Activated B cell treated with CpG ODN at 0.5 μM for 24 hours (primary cell): Measurements from ENCODE around the gene RGPD3. TPM values are rescaled to one million over a fixed set of nuclear protein-coding genes. Genes with fewer than 3 reads are reported as not detected.
"Not testable (repeated sequence)": the region's sequence is repeated elsewhere in the genome, so short reads cannot be mapped to it uniquely, and the experiment has no call there.

Experiments used
- ATAC-seq: fragments of 200-7000 bp; cut with Tn5 transposase; one replicate; pipeline ENCODE4 v1.10.0; 2021; ENCODE audit warnings: low read depth, mild to moderate bottlenecking, moderate library complexity
- CTCF ChIA-PET: fragments of 350-600 bp; sonication (Branson Sonifier 250); formaldehyde crosslinking; loops from one replicate; lab custom pipeline; 2021; ENCODE audit warnings: antibody characterized with exemption; lab: Charles Lee
- POLR2A ChIA-PET: fragments of 350-600 bp; sonication (Branson Sonifier 250); formaldehyde crosslinking; loops from one replicate; lab custom pipeline; 2021; ENCODE audit warnings: antibody characterized with exemption; lab: Charles Lee
- DNase-seq: peaks from one replicate; pipeline ENCODE4 v3.0.0; 2022
- H3K27ac Mint-ChIP-seq: one replicate; pipeline ENCODE4 v1.8.0; 2020; ENCODE audit warnings: mixed read lengths
- H3K27me3 Mint-ChIP-seq: one replicate; pipeline ENCODE4 v1.8.0; 2021; ENCODE audit warnings: mixed read lengths
- H3K36me3 Mint-ChIP-seq: one replicate; pipeline ENCODE4 v1.8.0; 2021; ENCODE audit warnings: low read depth, mixed read lengths
- H3K4me1 Mint-ChIP-seq: one replicate; pipeline ENCODE4 v1.8.0; 2021; ENCODE audit warnings: mixed read lengths
- H3K4me3 Mint-ChIP-seq: one replicate; pipeline ENCODE4 v1.8.0; 2020; ENCODE audit warnings: mild to moderate bottlenecking, mixed read lengths
- H3K9me3 Mint-ChIP-seq: one replicate; pipeline ENCODE4 v1.8.0; 2020; ENCODE audit warnings: mixed read lengths
- CTCF ChIP-seq: fragments of 200-600 bp; IDR thresholded peaks from one replicate; pipeline ENCODE4 v1.8.0; 2022; ENCODE audit warnings: antibody characterized with exemption, mild to moderate bottlenecking
- intact Hi-C: fragments of 100-400 bp; cut with micrococcal nuclease; formaldehyde crosslinking; loops from one replicate; pipeline ENCODE4 v1.15.1; 2024
- total RNA-seq: library from RNA; stranded (reverse); gene quantifications from 2 replicates; pipeline ENCODE4 v1.2.3, GENCODE V29; 2022

The RGPD3 gene
- 0.27 and 0.35 TPM in 2 replicates for total RNA-seq

GRCh38 chr2:106468107-106468506, at the start of gene RGPD3:
TSS of gene RGPD3 (minus strand) at chr2:106468413. CDS start at chr2:106468288, 125 bp downstream.
- H3K36me3 Mint-ChIP-seq, POLR2A ChIA-PET, H3K9me3 Mint-ChIP-seq, H3K27me3 Mint-ChIP-seq, H3K4me3 Mint-ChIP-seq, ATAC-seq, H3K27ac Mint-ChIP-seq, DNase-seq, CTCF ChIA-PET, intact Hi-C loops, H3K4me1 Mint-ChIP-seq: not testable (repeated sequence)

- Mint-ChIP-seq H3K4me3 (no peak overlapping the region), H3K4me1 (no peaks in the 10 kb centered on the region), H3K27ac (no peak overlapping the region), H3K36me3 (no peaks in the 10 kb centered on the region), H3K27me3 (no peaks in the 10 kb centered on the region), H3K9me3 (no peaks in the 10 kb centered on the region)
- no peak for TF ChIP-seq CTCF
- CTCF ChIA-PET: no interaction called here
- intact Hi-C loops: no loop called here
- POLR2A ChIA-PET: no interaction called here
- ATAC-seq: no peak
- DNase-seq: no peak
Observed at GRCh38 chr2:106517329-106517728, 49.1 kb upstream of the RGPD3 start.

- ATAC-seq (no peak), DNase-seq (no peak)
- Mint-ChIP-seq H3K27ac (no peak overlapping the region), H3K36me3 (no peaks in the 10 kb centered on the region), H3K4me1 (no peaks in the 10 kb centered on the region), H3K27me3 (no peaks in the 10 kb centered on the region), H3K9me3 (no peaks in the 10 kb centered on the region), H3K4me3 (no peak overlapping the region)
- ChIA-PET CTCF (no interaction called here), POLR2A (no interaction called here)
- intact Hi-C loops: no loop called here
- TF ChIP-seq CTCF: no peak
Observed at GRCh38 chr2:106516864-106517263, 48.7 kb upstream of the RGPD3 start.

- Mint-ChIP-seq H3K27me3 (no peaks in the 10 kb centered on the region), H3K4me1 (no peaks in the 10 kb centered on the region), H3K27ac (no peak overlapping the region), H3K9me3 (no peaks in the 10 kb centered on the region), H3K36me3 (no peaks in the 10 kb centered on the region), H3K4me3 (no peak overlapping the region)
- intact Hi-C loops: no loop called here
- ChIA-PET POLR2A (no interaction called here), CTCF (no interaction called here)
- ATAC-seq: no peak
- no peak for DNase-seq
- TF ChIP-seq CTCF: no peak
Observed at GRCh38 chr2:106516436-106516835, 48.2 kb upstream of the RGPD3 start.

- CTCF ChIA-PET, H3K27me3 Mint-ChIP-seq, intact Hi-C loops, POLR2A ChIA-PET, DNase-seq, H3K9me3 Mint-ChIP-seq, ATAC-seq, H3K4me3 Mint-ChIP-seq, H3K4me1 Mint-ChIP-seq, H3K36me3 Mint-ChIP-seq, H3K27ac Mint-ChIP-seq: not testable (repeated sequence)
Observed at GRCh38 chr2:106514827-106515226, 46.6 kb upstream of the RGPD3 start.

- POLR2A ChIA-PET: not testable (repeated sequence)
Observed at GRCh38 chr2:106513391-106513790, 45.2 kb upstream of the RGPD3 start.

GRCh38 chr2:106511934-106512333, 43.7 kb upstream of the RGPD3 start:
- CTCF ChIA-PET, H3K36me3 Mint-ChIP-seq, DNase-seq, ATAC-seq, intact Hi-C loops, H3K4me3 Mint-ChIP-seq, POLR2A ChIA-PET, H3K9me3 Mint-ChIP-seq, H3K27ac Mint-ChIP-seq, H3K4me1 Mint-ChIP-seq, H3K27me3 Mint-ChIP-seq: not testable (repeated sequence)

More at GRCh38 chr2:106513391-106513790, 45.2 kb upstream of the RGPD3 start:
- DNase-seq, H3K27me3 Mint-ChIP-seq, H3K9me3 Mint-ChIP-seq, H3K27ac Mint-ChIP-seq, H3K4me1 Mint-ChIP-seq, CTCF ChIA-PET, H3K4me3 Mint-ChIP-seq, ATAC-seq, intact Hi-C loops, H3K36me3 Mint-ChIP-seq: not testable (repeated sequence)

GRCh38 chr2:106511476-106511901, 43.3 kb upstream of the RGPD3 start:
- H3K9me3 Mint-ChIP-seq, POLR2A ChIA-PET, ATAC-seq, H3K36me3 Mint-ChIP-seq, CTCF ChIA-PET, H3K4me3 Mint-ChIP-seq, H3K27ac Mint-ChIP-seq, H3K27me3 Mint-ChIP-seq, DNase-seq, H3K4me1 Mint-ChIP-seq, intact Hi-C loops: not testable (repeated sequence)

- H3K27me3 Mint-ChIP-seq, H3K4me3 Mint-ChIP-seq, ATAC-seq, DNase-seq, H3K36me3 Mint-ChIP-seq, H3K9me3 Mint-ChIP-seq, POLR2A ChIA-PET, intact Hi-C loops, H3K4me1 Mint-ChIP-seq, H3K27ac Mint-ChIP-seq, CTCF ChIA-PET: not testable (repeated sequence)
Observed at GRCh38 chr2:106510791-106511190, 42.6 kb upstream of the RGPD3 start.

- ATAC-seq: not testable (repeated sequence)
Observed at GRCh38 chr2:106509374-106509770, 41.2 kb upstream of the RGPD3 start.

More at GRCh38 chr2:106509374-106509770, 41.2 kb upstream of the RGPD3 start:
- POLR2A ChIA-PET, H3K27me3 Mint-ChIP-seq, DNase-seq, CTCF ChIA-PET, intact Hi-C loops, H3K27ac Mint-ChIP-seq, H3K4me3 Mint-ChIP-seq, H3K9me3 Mint-ChIP-seq, H3K4me1 Mint-ChIP-seq, H3K36me3 Mint-ChIP-seq: not testable (repeated sequence)
